Adipose tissue (tissue), 3 donors: ENCODE data around the gene SCARB1. TPM values are rescaled to one million over a fixed set of nuclear protein-coding genes. Genes with fewer than 3 reads are reported as not detected.

Source experiments
- H3K27ac ChIP-seq: one replicate; pipeline ENCODE4 v1.5.1; 2013; ENCODE audit warnings: low read depth, low read length
- WGBS, 3 donors: extraction: QIAGEN DNeasy Blood & Tissue Kit; methylation state at CpG; one replicate each; pipeline ENCODE4 v1.1.7; 2013; 5-methylcytosine and 5-hydroxymethylcytosine counted together
- polyA plus RNA-seq, 3 donors: library from polyadenylated mRNA; stranded (reverse); fragments of 200-250 nt; gene quantifications; one replicate each; pipeline ENCODE4 v1.2.3, GENCODE V29; 2013
- donor health status: healthy with polysubstance abuse.
- donor health status: Bipolar disorder and iron deficiency.
- donor health status: healthy.

The SCARB1 gene
- polyA plus RNA-seq, 3 donors, result 10.1 to 54.9 (median 22.7) TPM

DNA sequence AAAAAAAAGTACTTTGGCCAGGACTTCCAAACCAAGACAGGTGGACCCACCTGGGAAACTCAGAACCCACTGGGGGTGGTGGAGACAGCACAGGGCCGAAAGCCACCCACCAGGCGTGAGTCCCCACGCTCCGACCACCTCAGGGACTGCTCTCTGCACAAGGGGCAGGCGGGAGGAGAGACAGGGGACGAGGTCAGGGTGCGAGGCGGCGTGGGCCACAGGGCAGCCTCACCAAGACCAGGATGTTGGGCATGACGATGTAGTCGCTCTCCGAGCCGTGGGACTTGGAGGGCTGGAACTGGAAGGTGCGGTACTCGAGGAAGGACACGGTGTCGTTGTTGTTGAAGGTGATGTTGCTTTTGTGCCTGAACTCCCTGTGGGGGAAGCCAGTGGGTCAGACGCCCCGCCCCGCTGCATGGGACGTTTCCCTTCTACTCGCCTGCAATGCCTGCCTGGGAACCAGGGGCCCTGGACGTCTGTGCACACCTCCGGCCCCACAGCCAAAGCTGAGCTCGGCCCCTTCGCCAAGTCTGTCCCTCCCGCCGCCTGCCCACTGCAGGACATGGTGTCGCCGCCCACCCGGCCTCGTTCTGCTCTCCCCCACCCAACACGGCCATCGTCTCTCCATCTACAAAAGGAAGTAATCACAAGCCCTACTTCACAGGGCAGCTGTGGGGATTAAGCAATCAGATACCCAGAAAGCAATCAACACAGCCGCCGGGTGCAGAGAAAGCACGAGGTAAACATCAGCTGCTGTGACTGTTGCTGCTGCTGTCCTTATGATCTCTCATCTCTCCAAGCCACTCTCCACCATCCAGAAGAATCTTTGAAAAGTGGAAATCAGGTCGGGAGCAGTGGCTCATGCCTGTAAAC lies 48.7 kb downstream of the SCARB1 start:
- WGBS, 3 donors, result 74 to 86% (median 77%) methylated on average over 38 of the region's 38 CpGs
- no peak overlapping the region for H3K27ac ChIP-seq

DNA sequence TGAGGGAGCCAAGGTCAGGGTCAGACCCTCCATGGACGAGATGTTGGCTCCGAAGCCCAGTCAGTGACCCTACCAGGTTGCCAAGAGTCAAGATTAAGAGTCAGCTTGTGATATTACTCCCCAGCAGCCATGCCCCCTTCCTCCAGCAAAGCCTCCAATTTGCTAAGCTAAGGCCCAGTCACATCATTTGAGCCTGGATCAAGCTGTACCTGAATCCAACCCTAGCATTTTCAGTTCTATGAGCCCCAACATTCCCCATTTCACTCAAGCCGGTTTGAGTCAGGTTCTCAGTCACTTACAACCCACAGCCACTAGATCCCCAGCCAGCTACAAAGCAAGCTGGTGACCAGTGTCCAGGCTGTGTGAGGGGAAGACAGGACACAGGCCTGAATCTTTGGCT lies 49.9 kb downstream of the SCARB1 start:
- 94 to 100% (median 99%) methylated on average over 3 of the region's 3 CpGs for WGBS, 3 donors
- no peak overlapping the region for H3K27ac ChIP-seq

GRCh38 chr12:124812979-124813378 lies 50.7 kb downstream of the SCARB1 start:
- H3K27ac ChIP-seq, result no peak overlapping the region
- 95 to 100% (median 98%) methylated on average over 2 of the region's 2 CpGs for WGBS, 3 donors

DNA sequence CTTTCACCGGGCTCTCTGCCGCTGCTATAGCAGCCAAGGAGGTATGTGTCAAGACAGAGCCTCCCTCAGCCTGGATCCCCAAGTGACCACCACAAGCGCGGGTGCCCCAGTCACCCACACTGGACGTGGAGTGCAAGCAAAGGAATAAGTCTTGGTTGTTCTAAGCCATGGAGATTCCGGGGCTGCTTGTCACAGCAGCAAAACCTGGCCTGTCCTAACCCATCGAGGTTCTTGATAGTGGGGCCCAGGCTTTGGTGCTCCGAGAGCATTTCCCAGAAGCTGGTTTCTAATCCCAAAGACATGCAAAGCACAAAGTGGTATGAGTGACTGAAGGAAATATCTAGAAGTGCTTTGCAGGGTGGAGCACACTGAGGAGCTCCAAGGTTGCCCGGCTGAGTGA lies 51.3 kb downstream of the SCARB1 start:
- WGBS, 3 donors, result 95 to 96% (median 96%) methylated on average over 9 of the region's 9 CpGs
- H3K27ac ChIP-seq, result no peak overlapping the region

DNA sequence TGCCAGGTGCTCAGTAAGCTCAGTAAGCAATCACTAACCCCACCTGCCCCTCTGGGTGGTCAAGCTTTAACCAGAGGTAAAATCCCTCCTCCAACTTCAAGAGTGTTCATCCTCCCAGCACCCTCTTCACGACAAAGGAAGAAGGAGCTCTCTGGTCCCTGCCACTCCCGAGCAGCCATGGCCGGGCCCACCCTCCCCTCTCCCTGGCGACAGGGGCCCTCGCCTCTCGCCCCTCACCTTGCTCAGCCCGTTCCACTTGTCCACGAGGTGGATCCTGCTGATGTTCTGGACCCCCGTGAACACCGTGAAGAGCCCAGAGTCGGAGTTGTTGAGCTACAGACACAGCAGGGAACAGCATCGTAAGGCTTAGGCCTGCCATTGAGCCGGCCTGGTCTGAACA lies 52.0 kb downstream of the SCARB1 start:
- WGBS, 3 donors, result 88 to 94% (median 91%) methylated on average over 13 of the region's 13 CpGs

DNA sequence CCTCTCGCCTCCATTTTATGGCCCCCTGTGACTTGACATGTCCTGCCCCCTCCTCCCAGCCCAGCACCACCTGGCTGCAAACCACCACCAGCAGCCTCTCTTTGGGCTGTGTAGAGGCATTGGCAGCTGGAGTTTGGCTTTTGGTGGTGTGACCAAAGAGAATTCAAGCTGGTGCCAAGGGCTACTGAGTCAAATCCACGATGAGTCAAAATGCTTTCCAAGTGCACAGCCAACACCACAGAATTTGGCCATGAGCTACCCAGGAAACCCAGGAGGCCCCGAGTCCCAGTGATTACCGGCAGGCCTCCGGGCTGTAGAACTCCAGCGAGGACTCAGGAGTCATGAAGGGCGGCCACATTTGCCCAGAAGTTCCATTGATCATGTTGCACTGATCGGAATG lies 53.8 kb downstream of the SCARB1 start:
- H3K27ac ChIP-seq, result no peak overlapping the region
- WGBS, 3 donors, result 90 to 94% (median 92%) methylated on average over 8 of the region's 8 CpGs

More for the DNA sequence above, 52.0 kb downstream of the SCARB1 start:
- no peak overlapping the region for H3K27ac ChIP-seq

DNA sequence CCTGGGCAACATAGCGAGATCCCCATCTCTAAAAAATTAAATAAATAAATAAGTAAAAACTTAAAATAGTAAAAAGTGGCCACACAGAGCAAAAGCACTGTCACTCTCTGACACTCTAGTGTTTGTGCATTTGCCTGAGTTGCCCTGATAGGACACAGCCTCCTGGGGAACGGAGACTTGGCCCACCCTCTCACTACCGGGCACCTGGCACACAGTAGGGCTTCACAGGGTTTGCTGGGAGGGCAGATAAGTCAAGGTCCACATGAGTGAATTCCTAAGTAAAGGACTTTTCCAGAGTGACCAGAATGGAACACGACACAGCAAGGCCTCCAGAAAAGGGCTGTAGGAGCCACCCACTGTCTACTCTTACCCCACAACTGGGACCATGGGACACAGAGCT lies 54.3 kb downstream of the SCARB1 start:
- no peak overlapping the region for H3K27ac ChIP-seq
- whole genome bisulfite sequencing, 3 donors, result 93 to 99% (median 97%) methylated on average over 4 of the region's 4 CpGs

GRCh38 chr12:124808272-124808671 lies 55.4 kb downstream of the SCARB1 start:
- WGBS, 3 donors, result 82 to 90% (median 88%) methylated on average over 2 of the region's 2 CpGs
- H3K27ac ChIP-seq, result no peak overlapping the region

GRCh38 chr12:124805876-124806668 lies 57.6 kb downstream of the SCARB1 start:
- WGBS, 3 donors, result 86 to 94% (median 88%) methylated on average over 25 of the region's 25 CpGs
- H3K27ac ChIP-seq, result no peak overlapping the region

DNA sequence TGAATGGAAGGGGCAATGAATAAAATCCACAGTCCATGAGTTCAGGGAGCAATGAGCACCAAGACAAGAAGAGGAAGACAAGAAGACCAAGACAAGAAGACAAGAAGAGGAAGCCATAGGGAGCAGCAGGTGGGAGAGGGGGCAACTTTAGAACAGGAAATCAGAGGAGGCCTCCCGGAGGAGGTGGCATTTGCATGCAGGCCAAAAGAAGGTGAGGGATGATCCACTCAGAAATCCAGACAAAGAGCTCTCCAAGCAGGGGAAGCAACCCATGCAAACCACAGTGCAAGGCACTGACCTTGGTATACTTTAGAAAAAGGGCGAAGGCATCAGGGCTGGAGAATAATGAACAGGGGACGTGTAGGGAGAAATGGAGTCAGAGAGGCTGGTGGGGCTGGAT lies 58.6 kb downstream of the SCARB1 start:
- H3K27ac ChIP-seq, result no peak overlapping the region
- WGBS, 3 donors, result 81 to 94% (median 91%) methylated on average over 3 of the region's 3 CpGs

- WGBS, 3 donors, result 65 to 77% (median 68%) methylated on average over 9 of the region's 9 CpGs
- no peak overlapping the region for H3K27ac ChIP-seq
Measured at GRCh38 chr12:124804011-124804621, 59.5 kb downstream of the SCARB1 start.

- H3K27ac ChIP-seq, result no peak overlapping the region
- WGBS, 3 donors, result 91 to 95% (median 94%) methylated on average over 14 of the region's 14 CpGs
Measured at GRCh38 chr12:124802361-124802760, 61.3 kb downstream of the SCARB1 start.

GRCh38 chr12:124800506-124800905 lies 63.2 kb downstream of the SCARB1 start:
- WGBS, 3 donors, result 93 to 95% (median 93%) methylated on average over 12 of the region's 12 CpGs
- no peak overlapping the region for H3K27ac ChIP-seq

GRCh38 chr12:124797321-124797720 lies 66.3 kb downstream of the SCARB1 start:
- 54 to 69% (median 62%) methylated on average over 13 of the region's 13 CpGs for WGBS, 3 donors
- no peak overlapping the region for H3K27ac ChIP-seq

DNA sequence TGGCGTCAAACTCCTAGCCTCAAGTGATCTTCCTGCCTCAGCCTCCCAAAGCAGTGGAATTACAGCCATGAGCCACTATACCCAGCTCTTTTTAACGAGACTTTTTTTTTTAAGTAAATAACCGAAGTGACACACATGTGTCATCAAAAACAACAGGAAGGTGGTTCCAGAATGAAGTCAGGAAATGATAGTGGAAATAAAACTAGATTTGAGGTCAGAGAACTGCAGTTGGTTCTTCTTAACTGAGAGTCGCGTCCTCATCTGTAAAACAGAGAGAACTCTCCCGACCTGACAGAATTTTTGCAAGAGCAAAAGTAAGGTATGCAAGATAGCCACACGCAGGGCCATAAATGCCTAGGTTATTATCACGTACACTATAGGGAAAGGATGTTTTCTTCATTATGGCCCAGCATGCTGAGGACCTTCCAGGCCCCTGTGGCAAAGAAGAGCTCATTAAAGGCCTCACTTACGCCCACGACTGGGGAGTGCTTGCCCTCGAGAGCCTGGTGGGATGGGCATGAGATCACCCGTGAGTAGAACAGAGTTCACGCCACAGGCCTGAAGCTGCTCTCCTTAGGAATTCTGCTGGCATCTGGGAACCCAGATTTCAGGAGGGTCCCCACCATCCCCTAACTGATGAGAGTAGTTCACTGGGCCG lies 67.2 kb downstream of the SCARB1 start:
- H3K27ac ChIP-seq, result no peak overlapping the region
- WGBS, 3 donors, result 76 to 81% (median 79%) methylated on average over 14 of the region's 14 CpGs

DNA sequence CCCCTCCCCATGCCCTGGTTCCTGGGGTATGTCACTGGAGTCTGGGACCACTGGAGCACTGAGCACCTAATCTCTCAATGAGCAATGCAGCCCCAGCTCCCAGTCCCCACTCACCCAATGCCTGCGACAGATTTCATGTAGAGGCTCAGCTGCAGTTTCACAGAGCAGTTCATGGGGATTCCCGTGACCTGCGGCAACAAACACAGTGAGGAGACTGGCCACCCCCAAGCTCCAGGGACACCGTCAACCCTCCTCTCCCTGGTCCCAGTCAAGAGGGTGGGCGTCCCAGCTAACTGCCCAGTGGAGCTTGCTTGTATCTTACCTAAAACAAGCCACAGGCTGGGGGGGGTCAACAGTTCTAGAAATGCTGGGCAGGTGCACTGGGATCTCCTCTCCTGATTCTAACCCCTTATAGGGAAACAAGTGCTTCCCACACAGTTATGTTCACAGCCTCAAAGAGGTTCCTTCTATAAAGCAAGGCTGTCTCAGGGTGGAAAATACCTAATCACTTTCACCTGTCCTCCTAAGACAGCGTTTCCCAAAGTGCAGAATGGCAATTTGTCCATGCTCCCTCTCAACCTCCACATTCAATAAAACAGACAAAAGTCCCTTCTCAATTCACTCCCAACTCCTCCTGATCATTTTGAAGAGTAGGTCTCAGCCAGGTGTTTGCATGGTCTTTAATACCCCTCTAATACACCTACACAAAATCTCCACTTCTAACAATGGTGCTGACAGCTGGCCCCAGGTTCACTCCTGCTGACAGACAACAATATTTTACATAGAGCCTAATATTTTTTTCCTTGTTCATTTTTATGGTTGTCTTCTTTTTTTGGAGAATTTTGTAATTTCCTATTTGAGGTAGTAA lies 68.3 kb downstream of the SCARB1 start:
- WGBS, 3 donors, result 83 to 95% (median 95%) methylated on average over 6 of the region's 6 CpGs
- no peak overlapping the region for H3K27ac ChIP-seq

DNA sequence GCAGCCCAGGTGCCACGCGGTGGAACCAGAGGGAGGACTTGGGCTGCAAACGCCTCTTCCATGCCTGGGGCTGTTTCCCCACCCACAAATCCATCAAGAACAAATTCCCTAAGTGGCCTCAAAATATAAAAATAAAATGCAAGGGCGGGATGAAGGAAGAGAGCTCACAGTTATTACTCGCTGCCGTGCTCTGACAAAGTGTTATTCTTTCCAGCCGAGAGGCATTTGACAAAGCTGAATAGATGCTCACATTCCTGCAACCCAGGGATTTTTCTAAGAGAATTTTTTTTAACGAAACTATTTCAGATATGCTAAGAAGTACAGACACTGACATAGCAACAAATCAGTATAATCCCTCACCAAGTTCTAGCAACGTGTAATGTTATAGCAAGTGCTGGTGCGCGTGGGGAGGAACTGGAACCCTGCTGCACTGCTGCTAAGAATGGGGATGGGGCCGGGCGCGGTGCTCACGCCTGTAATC lies 70.7 kb downstream of the SCARB1 start:
- WGBS, 3 donors, result 88 to 90% (median 88%) methylated on average over 15 of the region's 15 CpGs
- no peak overlapping the region for H3K27ac ChIP-seq

GRCh38 chr12:124792156-124792555 lies 71.5 kb downstream of the SCARB1 start:
- no peak overlapping the region for H3K27ac ChIP-seq
- WGBS, 3 donors, result 93 to 95% (median 95%) methylated on average over 13 of the region's 13 CpGs
